HG03460 (cell line): ENCODE results near the gene SOD2.
"Not testable (repeated sequence)": the region's sequence is repeated elsewhere in the genome, so short reads cannot be mapped to it uniquely, and the experiment has no call there.

Experiments
- ATAC-seq: cut with Tn5 transposase; IDR thresholded peaks from one replicate; pipeline ENCODE4 v1.9.1; 2021; ENCODE audit not compliant: unreplicated experiment

The SOD2 gene

GRCh38 chr6:159716247-159717096 is 23.4 kb upstream of the SOD2 start:
- no peak for ATAC-seq

GRCh38 chr6:159715605-159716004 is 22.6 kb upstream of the SOD2 start:
- no peak for ATAC-seq

- no peak for ATAC-seq
Measured at GRCh38 chr6:159715166-159715565, 22.1 kb upstream of the SOD2 start.

GRCh38 chr6:159714404-159714803 is 21.4 kb upstream of the SOD2 start:
- no peak for ATAC-seq

- no peak for ATAC-seq
Measured at GRCh38 chr6:159713984-159714383, 20.9 kb upstream of the SOD2 start.

GRCh38 chr6:159712389-159712788 is 19.3 kb upstream of the SOD2 start:
- ATAC-seq, result not testable (repeated sequence)

- not testable (repeated sequence) for ATAC-seq
Measured at GRCh38 chr6:159710603-159711002, 17.6 kb upstream of the SOD2 start.

- ATAC-seq, result no peak
Measured at GRCh38 chr6:159701413-159701999, 8.5 kb upstream of the SOD2 start.

GRCh38 chr6:159700970-159701369 is 7.9 kb upstream of the SOD2 start:
- ATAC-seq, result no peak

GRCh38 chr6:159695984-159696383 is 2.9 kb upstream of the SOD2 start:
- ATAC-seq, result no peak

GRCh38 chr6:159693894-159694545 is 979 bp upstream of the SOD2 start:
- ATAC-seq, result no peak

GRCh38 chr6:159692303-159693127 is 526 bp downstream of the SOD2 start:
- ATAC-seq, result peak; percentile 40

- no peak for ATAC-seq
Measured at GRCh38 chr6:159691963-159692287, 1.1 kb downstream of the SOD2 start.

- ATAC-seq, result no peak
Measured at GRCh38 chr6:159691133-159691962, 1.7 kb downstream of the SOD2 start.

- ATAC-seq, result not testable (repeated sequence)
Measured at GRCh38 chr6:159690135-159690534, 2.9 kb downstream of the SOD2 start.

- ATAC-seq, result no peak
Measured at GRCh38 chr6:159689001-159689400, 4.0 kb downstream of the SOD2 start.

GRCh38 chr6:159688266-159688905 is 4.7 kb downstream of the SOD2 start:
- ATAC-seq, result no peak

- no peak for ATAC-seq
Measured at GRCh38 chr6:159687341-159687740, 5.7 kb downstream of the SOD2 start.

- no peak for ATAC-seq
Measured at GRCh38 chr6:159686703-159687102, 6.3 kb downstream of the SOD2 start.

GRCh38 chr6:159686040-159686439 is 7.0 kb downstream of the SOD2 start:
- no peak for ATAC-seq
